Measurements from ENCODE around the gene SRGAP3.

SRGAP3 gene

DNA sequence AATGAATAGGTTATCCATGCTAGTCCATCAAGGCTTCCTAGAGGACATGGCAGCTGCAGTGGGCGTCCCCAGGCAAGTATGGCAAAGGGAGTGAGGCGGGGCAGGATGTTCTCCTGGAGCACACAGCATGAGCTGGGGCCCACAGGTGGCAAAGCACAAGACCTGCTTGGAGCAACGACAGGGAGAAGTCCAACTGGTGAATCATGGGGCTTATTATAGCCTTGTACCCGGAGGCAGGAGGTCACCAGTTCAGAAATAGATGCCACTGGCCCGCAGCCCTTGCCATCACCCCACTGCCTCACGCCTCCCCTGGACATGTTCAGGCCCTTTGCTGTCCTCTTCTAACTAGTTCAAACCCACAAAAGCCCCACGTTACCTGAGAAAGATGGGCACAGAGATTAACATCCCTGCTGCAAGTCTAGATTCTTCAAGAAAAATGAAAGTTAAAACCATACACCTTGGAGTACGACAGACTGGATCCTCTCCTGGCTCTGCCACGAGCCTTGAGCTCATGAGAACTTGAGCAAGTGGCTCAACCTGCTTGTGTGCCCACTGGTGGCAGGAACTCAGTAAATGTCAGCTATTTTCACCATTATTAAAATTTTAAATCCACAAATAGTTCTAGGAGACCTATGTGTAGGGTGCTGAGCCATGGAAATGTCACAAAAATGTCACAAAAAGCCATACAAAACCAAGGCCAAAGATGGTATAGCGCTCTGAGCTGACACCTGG is 1.8 kb upstream of the SRGAP3 start:
- DNase-seq = no peak

DNA sequence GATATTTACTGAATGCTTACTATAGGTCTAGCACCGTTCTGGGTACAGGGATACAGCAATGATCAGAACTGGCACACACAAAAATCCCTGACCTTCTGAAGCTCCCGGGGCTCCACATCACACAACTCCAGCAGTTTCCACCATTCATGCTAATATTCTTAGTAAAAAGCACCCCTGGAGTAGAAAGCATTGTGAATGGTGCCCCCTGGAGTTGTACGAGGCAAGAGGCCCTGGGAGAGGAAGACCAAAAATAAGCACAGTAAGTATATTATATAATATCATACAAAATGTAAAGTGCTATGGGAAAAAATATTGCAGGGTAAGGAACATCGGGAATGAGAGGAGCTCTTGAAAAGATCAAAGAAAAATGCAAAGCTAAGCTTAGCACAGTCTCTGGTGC is 790 bp upstream of the SRGAP3 start:
- peak in 1 of 2 donors; percentile 3 for DNase-seq

DNA sequence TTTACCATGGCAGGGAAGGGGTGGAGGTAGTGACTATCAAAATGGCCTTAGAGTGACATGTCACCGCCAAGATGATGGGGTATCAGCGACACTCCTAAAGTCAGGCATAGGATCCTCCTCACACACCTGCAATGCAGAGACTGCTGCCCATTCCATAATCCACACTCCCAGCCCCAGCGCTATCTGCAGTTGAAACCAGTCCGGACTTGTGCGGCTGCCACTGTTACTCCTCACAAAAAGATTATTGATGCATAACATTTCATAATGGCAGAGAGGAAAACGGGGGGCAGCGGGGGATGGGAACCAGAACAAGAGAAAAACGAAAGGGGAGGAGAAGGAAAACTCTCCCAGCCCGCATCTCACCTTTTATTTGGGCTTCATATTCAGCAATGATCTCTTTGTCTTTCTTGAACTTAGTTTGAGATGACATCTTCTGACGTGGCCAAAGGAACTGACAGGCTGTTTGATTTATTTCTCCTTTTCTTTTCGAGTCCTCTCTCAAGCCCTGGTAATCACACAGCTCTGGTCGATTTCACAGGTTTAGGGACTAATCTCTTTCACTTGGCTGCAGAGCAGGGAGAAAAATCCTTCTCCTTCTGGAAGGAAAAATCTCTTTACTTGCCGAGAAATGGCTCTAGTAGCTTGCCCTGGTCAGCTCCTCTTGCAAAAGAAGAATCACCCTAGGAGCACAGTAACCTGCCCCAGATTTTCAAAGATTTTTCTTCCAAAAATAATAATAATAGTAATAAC is 749 bp downstream of the SRGAP3 start:
- DNase-seq = peak in 1 of 2 donors; percentile 9

DNA sequence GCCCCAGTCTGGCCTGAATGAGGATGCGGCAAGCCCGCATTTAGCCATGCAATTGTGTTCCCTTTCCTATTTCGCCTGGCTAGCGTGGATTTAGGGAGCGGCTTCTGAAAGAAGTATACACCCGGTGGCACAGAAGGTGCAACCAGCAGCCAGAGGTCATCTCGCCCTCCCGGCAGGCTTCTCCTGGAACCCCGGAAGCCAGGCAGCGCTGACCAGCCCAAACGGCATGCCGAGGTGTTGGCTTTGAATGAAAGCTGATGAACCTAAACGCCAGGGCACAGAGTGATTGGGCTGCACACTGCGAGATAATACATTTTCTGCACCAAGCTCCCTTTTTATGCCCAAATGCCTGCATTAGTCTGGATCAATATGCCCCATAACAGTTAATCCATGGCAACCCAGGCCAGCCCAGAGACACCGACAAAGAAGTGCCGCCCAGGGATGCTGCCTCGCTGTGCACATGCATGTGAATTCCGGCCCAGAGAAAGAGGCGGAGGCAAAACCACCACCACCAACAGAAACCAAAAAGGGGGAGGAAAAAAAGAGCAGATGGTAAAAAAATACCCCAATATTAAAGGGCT is 1.4 kb downstream of the SRGAP3 start:
- DNase-seq = no peak

DNA sequence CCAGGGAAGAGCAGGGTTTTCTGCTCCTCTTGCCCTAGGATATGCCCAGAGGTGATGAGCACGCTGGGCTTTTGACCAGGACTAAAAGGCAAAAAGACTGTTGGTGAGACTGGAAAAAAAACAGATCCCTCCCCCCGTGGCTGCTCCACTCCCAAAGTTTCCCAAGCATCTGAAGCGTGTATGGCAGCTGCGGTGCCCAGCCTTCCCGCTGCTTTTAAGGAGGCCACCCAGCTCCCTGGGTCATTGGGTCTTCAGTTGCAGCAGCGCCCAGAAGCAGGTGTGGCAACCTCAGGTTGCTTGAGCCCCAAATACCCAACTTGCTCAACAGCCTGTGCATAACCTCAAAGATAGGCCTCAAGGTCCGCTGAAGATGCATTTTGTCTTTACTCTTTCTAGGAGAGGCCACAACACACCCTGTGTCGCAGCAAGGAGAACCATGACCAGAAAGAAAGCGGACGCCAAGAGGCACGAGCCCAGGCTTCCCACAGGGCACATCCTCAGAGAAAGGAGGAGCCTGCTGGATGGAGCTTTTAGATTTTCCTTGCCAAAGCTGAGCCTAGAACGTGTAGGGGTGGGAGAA is 2.0 kb downstream of the SRGAP3 start:
- no peak for DNase-seq

DNA sequence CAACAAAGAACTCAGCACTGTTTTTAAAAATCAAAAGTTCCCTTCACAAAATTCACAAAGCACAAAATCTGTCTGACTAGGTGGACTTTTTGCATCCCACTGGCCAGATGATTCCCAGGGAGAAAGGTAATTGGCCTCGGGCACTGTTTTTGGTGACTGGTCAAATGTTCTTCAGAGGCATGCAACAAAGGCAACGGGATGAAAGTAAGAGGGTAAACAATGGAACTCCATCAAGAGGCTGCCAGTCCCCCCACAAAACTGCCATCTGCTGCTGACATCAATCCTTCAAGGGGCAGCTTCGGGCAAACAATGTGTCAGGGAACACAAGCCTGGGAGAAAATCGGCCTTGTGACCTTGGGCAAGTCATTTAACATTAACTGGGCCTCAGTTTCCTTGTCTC is 3.3 kb downstream of the SRGAP3 start:
- DNase-seq = no peak

DNA sequence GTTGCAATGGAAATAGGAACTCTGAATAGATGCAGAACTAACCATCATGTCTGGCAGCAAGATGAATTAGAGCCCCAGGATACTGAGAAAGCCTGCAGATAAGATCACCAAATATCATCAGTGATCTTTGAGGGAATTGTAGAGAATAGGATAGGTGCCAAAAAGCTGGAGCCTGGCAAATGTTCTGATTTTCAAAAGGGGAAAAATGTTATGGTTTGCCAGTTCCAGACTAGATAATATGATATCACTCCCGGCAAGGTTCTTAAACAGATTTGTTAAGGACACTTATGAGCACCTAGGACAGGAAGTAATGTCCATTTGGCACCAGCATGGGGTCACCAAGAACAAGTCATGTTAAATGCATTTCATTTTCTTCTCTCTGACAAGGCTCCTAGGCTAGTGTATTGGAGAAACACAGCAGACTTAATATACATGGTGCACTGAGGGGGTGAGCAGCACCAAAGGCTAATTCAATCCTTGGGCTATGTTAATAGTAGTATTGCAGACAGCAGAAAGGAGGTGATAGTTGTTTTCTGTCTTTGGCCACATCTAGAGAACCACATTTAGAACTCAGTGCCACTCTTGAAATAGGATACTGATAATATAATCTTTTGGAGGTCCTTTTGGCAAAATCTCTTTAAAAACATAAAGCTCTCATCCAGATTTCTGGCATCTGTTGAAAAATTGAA is 4.8 kb downstream of the SRGAP3 start:
- no peak for DNase-seq

DNA sequence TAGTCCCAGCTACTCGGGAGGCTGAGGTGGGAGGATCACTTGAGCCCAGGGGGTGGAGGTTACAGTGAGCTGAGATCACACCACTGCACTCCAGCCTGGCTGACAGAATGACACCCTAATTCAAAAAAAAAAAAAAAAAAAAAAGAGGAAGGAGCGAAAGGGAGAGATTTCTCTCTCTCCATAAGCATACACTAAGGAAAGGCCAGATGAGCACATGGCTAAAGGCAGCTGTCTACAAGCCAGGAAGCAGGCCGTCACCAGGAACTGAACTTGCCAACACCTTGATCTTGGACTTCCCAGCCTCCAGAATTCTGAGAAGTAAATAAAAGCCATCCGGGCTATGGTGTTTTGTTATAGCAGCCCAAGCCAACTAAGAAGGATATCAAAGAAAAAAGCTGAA is 7.5 kb downstream of the SRGAP3 start:
- DNase-seq = peak; percentile 16 to 29

DNA sequence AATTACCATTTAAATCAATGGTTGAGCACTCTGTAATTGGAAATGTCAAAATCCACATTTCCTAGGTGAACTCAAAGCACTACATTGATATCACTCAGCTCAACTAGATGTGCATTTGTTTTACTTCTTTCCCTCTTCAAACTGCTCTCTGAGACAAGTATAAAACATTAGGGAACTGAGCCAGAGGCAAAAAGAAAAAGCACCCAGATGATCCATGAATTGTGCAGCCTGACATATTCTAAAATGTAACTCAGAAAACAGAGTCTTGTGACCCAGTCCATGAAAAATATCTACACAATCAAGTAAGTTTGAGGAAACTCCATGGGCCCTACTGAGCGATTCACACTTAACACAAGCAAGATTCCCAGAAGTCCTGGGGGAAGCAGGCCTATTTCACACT is 9.8 kb downstream of the SRGAP3 start:
- no peak for DNase-seq

DNA sequence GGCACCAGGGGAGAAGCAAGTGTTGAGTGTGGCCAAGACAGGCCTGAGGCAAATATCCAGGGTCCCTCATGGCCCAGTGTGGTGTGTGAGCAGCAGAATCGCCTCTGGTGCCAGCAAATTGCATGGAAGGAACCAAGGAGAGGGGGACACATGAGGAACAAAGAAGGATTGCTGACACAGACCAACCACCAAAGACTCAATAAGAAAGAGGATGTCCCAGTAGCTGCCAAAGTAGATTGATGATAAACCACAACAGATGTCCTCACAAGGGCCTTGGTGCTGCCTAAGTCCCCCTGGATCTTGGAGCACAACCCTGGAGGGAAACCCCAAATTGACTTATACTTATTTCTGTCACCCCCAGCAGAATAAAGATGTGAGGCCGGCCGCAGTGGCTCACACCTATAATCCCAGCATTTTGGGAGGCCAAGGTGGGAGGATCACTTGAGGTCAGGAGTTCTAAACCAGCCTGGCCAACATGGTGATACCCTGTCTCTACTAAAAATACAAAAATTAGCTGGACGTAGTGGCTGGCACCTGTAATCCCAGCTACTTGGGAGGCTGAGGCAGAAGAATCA is 10.6 kb downstream of the SRGAP3 start:
- DNase-seq = no peak

DNA sequence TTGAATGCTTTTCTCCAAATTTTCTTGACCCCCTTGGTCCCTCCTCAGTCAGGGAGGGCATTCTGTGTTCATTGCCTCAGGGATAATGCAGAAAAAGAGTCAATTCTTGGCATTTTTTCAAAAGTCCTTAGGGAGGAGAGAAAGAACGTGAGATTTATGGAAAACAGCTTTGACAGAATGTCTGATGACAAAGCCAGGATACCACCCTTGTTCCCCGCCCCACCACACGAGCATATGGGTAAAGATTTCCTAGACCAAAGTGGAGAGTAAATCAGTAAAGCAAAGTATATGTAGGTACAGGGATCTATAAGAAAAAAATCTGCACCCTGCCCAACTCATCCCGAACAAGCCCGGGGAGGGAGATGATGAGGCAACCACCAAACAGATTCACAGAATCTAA is 11.2 kb downstream of the SRGAP3 start:
- no peak for DNase-seq

DNA sequence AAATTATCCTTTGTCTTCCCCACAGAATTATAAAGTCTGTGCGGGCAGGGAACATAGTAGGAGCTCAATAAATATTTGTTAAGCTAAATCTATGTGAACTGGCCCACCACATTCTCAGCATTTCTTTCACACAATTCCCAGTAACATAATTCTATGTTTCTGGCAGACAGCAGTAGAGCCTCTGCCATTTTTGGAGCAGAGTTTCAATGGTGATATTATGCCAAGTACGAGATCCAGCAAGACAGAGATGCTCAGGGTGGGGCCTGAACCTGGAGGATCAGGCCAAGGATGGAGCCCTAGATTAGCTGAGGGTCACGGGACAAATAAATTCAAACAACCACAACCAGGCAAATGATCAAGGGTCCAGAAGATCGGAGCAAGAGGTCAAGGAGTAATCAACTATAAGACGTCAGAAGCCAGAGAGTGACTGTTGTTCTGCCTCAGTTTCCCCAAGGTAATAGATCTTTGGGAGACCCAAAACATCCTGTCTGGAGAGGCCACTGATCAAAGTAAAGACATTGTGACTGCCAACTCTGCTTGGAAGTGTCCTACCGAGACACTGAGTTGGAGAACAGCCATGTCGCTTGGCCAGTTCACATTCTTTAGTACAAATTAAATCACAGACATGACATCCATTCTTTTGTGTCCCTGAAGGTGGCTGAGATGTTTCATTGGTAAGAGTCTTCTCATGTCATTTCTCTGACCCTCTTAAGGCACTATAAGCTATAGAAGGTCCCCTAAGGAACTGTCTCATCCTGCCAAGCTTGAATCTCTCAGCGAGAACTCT is 15.4 kb downstream of the SRGAP3 start:
- no peak for DNase-seq

DNA sequence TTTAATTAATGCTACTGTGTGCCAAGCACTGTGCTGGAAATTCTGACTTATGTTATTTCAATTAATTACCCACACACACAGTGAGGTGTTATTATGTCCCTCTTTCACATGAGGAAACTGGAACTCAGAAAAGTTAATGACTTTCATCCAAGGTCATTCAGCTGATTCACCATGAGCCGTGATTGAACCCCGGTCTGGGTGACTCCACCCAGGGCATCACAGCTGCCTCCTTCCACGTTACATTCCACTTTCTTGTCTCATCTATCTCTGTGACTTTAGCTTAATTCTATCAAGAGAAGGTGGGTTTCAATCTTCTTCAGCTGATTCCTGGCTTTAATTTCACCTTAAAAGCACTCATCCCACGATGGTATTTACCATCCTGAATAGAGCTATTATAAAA is 16.3 kb downstream of the SRGAP3 start:
- no peak for DNase-seq

DNA sequence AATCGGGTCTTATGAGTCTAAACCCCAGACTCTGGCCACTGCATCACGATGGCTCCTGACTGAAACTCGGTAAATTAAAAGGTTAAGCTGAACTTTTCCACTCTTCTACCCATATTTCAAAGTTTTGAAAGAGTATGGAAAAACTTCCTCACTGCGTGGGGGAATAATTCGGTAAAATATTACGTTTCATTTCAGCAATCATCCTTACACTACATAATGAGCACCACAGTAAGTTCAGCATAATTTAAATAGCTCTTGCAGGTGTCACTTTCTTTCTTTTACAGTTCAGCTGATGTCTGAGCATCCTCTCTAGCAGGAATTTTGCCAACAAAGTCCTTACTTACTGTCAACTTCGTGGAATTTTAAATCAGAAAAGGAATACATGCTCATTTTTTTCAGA is 17.5 kb downstream of the SRGAP3 start:
- DNase-seq = no peak

DNA sequence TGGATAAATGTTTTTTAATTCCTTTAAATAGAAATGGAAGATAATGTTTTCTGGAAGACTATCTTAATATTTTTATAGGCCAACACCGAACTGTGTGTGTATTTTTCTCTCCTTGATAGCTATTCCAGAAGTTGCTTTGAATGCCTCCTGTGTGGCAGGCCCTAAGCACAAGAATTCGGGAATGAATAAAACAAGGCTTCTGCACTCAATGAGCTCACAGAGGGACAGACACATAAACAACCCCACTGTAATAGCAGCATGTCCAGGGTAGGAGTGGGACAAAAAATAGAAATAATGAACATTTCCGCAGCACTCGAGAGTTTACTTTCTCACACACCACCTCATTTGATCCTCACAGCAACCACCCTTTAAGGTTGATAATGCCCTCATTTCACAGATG is 18.0 kb downstream of the SRGAP3 start:
- no peak for DNase-seq

DNA sequence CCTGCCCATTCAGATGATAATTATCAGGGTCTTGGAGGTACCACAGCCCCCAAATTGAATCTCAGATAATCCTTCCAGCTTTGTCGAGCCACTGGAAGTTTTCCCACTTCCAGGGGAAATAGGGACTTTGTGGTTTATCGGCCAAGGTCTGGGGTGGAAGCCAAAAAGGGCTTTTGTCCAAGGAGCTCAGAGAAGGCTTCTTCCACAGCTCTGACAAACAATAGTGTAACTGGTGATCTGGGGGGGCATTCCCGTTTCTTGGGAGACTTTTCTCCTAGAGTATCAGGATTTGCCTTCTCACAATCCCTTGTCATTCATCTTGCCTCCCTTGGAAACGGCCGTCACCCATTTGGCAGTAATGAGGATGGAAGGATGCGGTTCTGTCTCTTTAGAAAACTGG is 18.4 kb downstream of the SRGAP3 start:
- no peak for DNase-seq

DNA sequence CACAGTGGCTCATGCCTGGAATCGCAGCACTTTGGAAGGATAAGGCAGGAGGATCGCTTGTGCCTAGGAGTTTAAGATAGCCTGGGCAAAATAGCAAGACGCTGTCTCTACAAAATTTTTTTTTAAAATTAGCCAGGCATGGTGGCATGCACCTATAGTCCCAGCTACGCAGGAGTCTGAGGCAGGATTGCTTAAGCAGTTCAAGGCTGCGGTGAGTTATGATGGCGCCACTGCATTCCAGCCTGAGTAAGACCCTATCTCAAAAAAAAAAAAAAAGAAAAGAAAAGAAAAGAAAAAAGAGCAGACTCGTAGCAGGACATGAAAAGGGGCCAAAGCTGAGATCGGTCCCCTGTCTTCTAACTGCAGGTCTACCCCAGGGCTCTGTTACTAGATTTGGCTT is 18.9 kb downstream of the SRGAP3 start:
- DNase-seq = no peak

DNA sequence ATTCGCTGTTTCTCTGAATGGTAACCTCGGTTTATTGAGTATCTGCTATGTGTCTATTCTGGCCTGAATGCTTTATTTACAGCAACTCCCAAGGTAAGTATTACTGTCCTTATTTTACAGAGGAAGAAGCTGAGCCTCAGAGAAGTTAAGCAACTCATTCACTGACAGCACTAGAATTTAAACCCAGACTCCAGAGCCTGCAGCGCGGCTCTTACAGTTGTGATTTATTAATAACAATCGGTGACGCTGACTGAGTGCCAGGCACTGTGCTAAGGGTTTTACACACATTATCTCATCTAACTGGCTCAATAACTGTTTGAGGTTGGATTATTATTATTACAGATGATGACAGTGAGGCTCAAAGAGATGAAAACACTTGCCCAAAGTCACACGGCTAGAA is 19.6 kb downstream of the SRGAP3 start:
- DNase-seq = no peak

DNA sequence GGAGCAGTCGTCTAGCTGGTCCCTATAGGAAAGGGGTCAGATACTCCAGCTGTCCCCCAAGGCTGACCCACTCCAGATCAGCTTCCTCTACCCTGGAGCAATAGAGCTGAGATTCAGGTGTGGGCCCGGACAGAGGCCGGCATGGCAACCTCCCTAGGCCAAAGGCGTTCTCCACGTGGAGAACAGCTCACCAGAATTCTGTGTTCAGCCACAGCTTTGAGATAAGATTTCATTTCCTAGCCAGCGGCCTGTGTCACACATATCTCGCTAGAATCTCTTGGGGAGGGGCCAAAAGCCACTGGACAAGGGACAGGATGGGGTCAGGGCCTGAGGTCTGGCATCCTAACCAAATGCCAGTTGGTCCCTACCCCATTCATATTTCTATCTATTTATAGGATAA is 20.1 kb downstream of the SRGAP3 start:
- no peak for DNase-seq

DNA sequence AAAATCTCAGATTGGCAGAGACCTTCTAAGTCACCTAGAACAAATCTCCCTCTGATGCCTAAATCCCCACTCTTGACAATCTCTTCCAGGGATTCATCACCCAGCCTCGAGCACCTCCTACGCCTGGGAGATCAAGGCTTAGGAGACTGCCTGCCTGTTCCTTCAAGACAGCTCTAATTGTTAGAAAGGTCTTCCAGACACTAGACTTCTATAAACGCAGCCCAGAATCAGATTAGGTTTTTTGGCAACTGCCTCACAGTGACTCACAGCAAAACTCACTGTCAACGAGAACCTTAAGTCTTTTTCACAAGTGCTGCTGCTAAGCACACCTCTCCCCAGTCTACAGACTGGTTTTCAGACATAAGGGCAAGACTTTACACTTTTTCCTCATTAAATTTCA is 23.1 kb downstream of the SRGAP3 start:
- no peak for DNase-seq

DNA sequence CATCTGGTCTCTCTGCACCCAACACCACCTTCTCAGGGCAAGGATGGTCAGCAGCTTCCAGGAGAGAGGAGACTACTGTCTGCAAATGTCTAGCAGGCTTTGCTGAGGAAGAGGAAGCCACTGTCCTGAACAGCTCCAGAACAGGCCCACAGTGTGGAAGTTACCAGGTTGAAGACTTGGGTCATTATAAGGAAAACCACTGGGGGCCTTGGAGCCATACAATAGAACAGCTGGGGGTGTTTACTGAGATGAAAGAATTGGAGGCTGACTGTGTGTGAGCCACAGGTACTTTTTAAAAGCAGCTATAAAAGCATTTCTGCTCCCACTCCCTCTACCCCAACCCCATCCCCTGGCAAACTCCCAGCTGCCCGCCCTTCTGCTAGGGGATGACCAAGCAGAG is 24.2 kb downstream of the SRGAP3 start:
- no peak for DNase-seq

DNA sequence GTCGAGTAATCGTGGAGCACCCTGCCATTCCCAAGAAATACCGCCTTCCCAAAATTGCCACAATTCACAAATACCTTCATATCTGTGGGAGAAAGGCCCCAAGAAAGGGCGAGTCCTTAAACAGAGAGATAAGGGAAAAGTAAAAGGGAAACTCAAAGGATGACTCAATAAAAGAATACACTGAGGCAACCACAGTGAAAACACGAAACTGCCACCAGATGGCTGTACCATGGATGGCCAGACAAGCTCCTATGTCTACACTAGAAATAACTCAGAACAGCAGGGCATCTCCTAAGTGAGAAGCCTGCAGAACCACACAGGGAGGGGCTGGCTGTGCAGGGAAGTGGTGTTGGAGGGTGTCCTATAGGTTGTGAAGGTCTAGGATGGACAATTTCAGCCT is 25.0 kb downstream of the SRGAP3 start:
- peak; percentile 7 to 26 for DNase-seq

Measured in inflammatory macrophage (primary cell).